Measurements from ENCODE around the gene SOX6.
"Not testable (repeated sequence)": the region's sequence is repeated elsewhere in the genome, so short reads cannot be mapped to it uniquely, and the experiment has no call there.

Gene SOX6

DNA sequence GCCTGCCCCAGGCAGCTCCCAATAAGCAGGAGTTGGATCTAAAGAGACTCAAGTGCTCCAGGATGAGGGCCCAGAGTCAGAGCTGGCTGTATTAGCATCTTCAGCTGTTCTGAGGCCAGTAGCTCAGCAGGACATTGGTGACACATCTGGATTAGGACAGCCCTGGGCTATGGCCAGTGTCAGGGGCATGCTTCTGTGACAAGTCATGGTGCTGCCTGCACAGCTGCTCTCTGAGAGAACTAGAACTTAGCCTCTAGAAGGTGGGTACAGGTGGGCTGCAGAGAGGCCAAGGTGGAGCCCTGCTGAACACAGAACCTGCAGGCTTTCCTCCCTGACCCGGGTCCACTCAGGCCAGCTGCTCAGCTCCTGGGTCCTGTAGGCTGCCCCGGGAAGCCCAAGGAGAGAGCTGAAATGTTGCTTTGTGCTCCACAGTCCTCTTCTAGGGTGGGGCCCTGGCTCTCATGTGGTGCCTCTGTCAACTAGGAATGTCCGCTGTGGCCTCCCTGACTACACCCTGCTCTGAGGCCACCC is 426.9 kb downstream of the SOX6 start:
- TF ChIP-seq, protein P1, sequence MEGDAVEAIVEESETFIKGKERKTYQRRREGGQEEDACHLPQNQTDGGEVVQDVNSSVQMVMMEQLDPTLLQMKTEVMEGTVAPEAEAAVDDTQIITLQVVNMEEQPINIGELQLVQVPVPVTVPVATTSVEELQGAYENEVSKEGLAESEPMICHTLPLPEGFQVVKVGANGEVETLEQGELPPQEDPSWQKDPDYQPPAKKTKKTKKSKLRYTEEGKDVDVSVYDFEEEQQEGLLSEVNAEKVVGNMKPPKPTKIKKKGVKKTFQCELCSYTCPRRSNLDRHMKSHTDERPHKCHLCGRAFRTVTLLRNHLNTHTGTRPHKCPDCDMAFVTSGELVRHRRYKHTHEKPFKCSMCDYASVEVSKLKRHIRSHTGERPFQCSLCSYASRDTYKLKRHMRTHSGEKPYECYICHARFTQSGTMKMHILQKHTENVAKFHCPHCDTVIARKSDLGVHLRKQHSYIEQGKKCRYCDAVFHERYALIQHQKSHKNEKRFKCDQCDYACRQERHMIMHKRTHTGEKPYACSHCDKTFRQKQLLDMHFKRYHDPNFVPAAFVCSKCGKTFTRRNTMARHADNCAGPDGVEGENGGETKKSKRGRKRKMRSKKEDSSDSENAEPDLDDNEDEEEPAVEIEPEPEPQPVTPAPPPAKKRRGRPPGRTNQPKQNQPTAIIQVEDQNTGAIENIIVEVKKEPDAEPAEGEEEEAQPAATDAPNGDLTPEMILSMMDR (IDR thresholded peaks at IDR 0.05; ENCODE audit: low read depth, low read length, missing control alignments), result no peak
- no peak for DNase-seq (ENCODE audit: extremely low read depth, low read depth)
- no peak overlapping the region for H3K4me3 ChIP-seq (replicated peaks; ENCODE audit: low read depth, low read length)

DNA sequence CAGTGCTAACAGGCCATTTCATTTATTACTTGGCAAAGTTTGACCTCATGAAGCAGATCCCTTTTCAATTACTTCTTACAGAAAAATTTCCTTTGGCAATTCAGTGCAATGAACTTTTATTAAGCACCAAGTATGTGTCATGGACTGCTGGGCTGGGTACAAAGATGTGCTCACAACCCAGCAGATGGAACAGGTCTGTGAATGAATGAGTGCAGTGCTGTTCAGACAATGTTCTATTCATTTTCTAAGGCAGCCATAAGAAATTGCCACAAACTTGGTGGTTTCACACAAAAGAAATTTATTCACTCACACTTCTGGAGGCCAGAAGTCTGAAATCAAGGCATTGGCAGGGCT is 428.5 kb downstream of the SOX6 start:
- H3K4me3 ChIP-seq (replicated peaks; ENCODE audit: low read depth, low read length), result no peak overlapping the region
- TF ChIP-seq, protein P1 (IDR thresholded peaks at IDR 0.05; ENCODE audit: low read depth, low read length, missing control alignments), result no peak
- no peak for DNase-seq (ENCODE audit: extremely low read depth, low read depth)

GRCh38 chr11:15927196-15927863 is 429.0 kb downstream of the SOX6 start:
- no peak for DNase-seq (ENCODE audit: extremely low read depth, low read depth)
- H3K4me3 ChIP-seq (replicated peaks; ENCODE audit: low read depth, low read length), result no peak overlapping the region
- TF ChIP-seq, protein P1 (IDR thresholded peaks at IDR 0.05; ENCODE audit: low read depth, low read length, missing control alignments), result no peak

DNA sequence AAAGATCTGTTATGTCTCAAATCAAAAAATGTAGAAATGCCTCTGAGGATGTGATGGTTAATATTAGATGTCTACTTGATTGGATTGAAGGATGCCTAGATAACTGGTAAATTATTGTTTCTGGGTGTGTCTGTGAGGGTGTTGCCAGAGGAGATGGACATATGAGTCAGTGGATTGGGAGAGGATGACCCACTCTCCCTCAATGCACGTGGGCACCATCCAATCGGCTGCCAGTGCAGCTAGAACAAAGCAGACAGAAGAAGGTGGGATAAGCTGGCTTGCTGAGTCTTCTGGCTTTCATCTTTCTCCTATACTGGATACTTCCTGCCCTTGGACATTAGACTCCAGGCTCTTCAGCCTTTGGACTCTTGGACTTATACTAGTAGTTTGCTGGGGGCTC is 430.3 kb downstream of the SOX6 start:
- TF ChIP-seq, protein P1 (IDR thresholded peaks at IDR 0.05; ENCODE audit: low read depth, low read length, missing control alignments), result no peak
- no peak for DNase-seq (ENCODE audit: extremely low read depth, low read depth)
- no peak overlapping the region for H3K4me3 ChIP-seq (replicated peaks; ENCODE audit: low read depth, low read length)

- TF ChIP-seq, protein P1 (IDR thresholded peaks at IDR 0.05; ENCODE audit: low read depth, low read length, missing control alignments), result no peak
- no peak for DNase-seq (ENCODE audit: extremely low read depth, low read depth)
- no peak overlapping the region for H3K4me3 ChIP-seq (replicated peaks; ENCODE audit: low read depth, low read length)
Observed at GRCh38 chr11:15923183-15923582, 433.2 kb downstream of the SOX6 start.

DNA sequence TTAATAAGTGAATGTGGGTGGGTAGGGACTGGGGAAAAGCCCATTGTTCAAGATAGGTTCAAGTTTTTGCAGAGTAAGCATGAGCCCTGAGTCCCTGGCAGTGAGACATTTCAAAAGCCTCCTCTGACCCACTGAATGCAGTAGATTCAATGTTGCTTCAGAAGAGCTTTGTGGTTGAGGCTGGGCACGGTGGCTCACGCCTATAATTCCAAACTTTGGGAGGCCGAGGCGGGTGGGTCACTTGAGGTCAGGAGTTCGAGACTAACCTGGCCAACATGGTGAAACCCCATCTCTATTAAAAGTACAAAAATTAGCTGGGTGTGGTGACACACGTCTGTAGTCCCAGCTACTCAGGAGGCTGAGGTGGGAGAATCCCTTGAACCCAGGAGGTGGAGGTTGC is 433.6 kb downstream of the SOX6 start:
- not testable (repeated sequence) for DNase-seq (ENCODE audit: extremely low read depth, low read depth); H3K4me3 ChIP-seq (replicated peaks; ENCODE audit: low read depth, low read length)

GRCh38 chr11:15920856-15921629 is 435.3 kb downstream of the SOX6 start:
- no peak overlapping the region for H3K4me3 ChIP-seq (replicated peaks; ENCODE audit: low read depth, low read length)
- TF ChIP-seq, protein P1 (IDR thresholded peaks at IDR 0.05; ENCODE audit: low read depth, low read length, missing control alignments), result no peak
- no peak for DNase-seq (ENCODE audit: extremely low read depth, low read depth)

All from HFF-Myc (cell line).